Progenitor cell of endocrine pancreas (in vitro differentiated cells): ENCODE results near the gene STK32B. TPM values are rescaled to one million over a fixed set of nuclear protein-coding genes. Genes with fewer than 3 reads are reported as not detected.

Experiments
- DNase-seq: peaks from one replicate; pipeline ENCODE4 v3.0.0; 2021; ENCODE audit warnings: low spot score; ENCODE audit not compliant: unreplicated experiment
- H3K27ac Mint-ChIP-seq: 2 replicates; pipeline ENCODE4 v1.8.0; 2021; ENCODE audit warnings: mild to moderate bottlenecking, moderate library complexity, mixed read lengths
- H3K27me3 Mint-ChIP-seq: 2 replicates; pipeline ENCODE4 v1.8.0; 2021; ENCODE audit warnings: mixed read lengths
- H3K36me3 Mint-ChIP-seq: 2 replicates; pipeline ENCODE4 v1.8.0; 2022; ENCODE audit warnings: mixed read lengths; ENCODE audit not compliant: insufficient read depth
- H3K4me1 Mint-ChIP-seq: 2 replicates; pipeline ENCODE4 v1.8.0; 2021; ENCODE audit warnings: low read depth, mixed read lengths
- H3K4me3 Mint-ChIP-seq: 2 replicates; pipeline ENCODE4 v1.8.0; 2021; ENCODE audit warnings: low read depth, mild to moderate bottlenecking, moderate library complexity, mixed read lengths
- H3K9me3 Mint-ChIP-seq: 2 replicates; pipeline ENCODE4 v1.8.0; 2021; ENCODE audit warnings: low read depth, mixed read lengths
- total RNA-seq: library from RNA; stranded (reverse); gene quantifications from 2 replicates; pipeline ENCODE4 v1.2.1, GENCODE V29; 2021
- TF ChIP-seq, protein P1 (sequence below): fragments of 200-600 bp; sonication (generic); IDR thresholded peaks from one replicate; pipeline ENCODE4 v1.5.0; 2021; ENCODE audit warnings: antibody characterized with exemption, mild to moderate bottlenecking; ENCODE audit not compliant: unreplicated experiment

Gene STK32B
- total RNA-seq, 1 donor from 2014 or later: 0.36 TPM

DNA sequence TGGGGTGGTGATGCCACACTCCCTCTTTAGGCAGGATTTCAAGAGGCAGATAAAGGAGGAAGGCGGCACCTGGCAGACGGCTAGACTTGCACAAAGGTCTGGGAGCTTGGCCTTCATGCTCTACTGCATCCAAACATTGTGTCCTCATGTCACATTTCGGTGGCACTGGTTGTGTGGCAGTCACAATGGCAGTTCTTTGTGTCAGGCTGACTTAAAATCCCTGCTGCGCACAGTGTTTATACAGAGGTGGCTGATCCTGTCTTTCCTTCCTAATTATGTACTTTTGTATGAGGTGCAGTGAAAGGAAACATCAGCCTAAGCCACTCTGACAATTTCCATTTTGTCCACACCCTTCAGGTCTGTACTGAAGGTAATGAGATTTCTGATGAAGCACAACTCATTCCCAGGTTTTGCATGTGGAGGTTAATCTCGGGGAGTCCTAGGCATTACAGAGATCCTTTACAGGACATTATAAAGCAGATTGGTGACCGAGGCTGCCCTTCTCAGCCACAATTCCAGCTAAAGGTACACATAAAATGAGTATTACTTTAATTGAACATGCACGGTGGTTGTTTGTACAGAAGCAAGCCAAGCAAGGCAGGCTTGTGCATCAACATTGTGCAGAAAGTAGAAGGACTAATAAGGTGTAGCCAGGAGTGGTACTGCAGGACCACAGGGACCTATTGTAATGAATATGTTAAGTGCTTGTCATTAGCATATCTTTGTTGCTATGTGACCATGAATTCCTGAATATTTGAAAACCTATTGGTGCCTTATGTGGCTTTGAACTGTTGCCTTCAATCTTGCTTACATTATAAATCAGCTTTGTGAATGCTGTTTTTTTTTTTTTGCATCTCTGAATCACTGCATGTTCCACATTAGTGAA lies 147.6 kb downstream of the STK32B start:
- TF ChIP-seq, protein P1, sequence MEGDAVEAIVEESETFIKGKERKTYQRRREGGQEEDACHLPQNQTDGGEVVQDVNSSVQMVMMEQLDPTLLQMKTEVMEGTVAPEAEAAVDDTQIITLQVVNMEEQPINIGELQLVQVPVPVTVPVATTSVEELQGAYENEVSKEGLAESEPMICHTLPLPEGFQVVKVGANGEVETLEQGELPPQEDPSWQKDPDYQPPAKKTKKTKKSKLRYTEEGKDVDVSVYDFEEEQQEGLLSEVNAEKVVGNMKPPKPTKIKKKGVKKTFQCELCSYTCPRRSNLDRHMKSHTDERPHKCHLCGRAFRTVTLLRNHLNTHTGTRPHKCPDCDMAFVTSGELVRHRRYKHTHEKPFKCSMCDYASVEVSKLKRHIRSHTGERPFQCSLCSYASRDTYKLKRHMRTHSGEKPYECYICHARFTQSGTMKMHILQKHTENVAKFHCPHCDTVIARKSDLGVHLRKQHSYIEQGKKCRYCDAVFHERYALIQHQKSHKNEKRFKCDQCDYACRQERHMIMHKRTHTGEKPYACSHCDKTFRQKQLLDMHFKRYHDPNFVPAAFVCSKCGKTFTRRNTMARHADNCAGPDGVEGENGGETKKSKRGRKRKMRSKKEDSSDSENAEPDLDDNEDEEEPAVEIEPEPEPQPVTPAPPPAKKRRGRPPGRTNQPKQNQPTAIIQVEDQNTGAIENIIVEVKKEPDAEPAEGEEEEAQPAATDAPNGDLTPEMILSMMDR: no peak
- H3K27ac Mint-ChIP-seq: no peak overlapping the region
- H3K4me3 Mint-ChIP-seq: no peak overlapping the region
- peaks cover 3% of the 10 kb centered on the region for H3K9me3 Mint-ChIP-seq
- no peak for DNase-seq
- H3K36me3 Mint-ChIP-seq: no peaks in the 10 kb centered on the region
- peaks cover 2% of the 10 kb centered on the region for H3K27me3 Mint-ChIP-seq
- no peaks in the 10 kb centered on the region for H3K4me1 Mint-ChIP-seq

DNA sequence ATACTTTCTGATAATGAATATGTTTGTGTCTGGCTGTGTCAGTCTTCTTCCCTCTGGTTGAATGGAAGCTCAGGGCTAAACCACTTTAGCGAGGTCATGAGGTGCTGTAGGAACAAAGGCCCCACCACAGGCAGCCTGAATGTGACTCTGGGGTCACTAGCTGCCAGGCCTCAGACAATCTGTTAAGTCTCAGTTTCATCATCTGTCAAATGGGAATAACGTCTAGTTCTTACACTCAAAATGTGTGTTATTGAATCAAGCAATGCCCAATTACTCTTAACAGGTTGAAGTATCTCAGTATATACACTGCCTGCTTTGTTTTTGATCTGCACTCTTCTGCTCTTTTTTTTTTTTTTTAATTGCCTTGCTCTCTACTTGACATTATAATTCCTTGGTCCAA lies 148.6 kb downstream of the STK32B start:
- TF ChIP-seq, protein P1: no peak
- no peak for DNase-seq
- Mint-ChIP-seq H3K36me3 (no peaks in the 10 kb centered on the region), H3K4me3 (no peak overlapping the region), H3K27ac (no peak overlapping the region), H3K9me3 (peaks cover 3% of the 10 kb centered on the region), H3K27me3 (peaks cover 2% of the 10 kb centered on the region), H3K4me1 (no peaks in the 10 kb centered on the region)

DNA sequence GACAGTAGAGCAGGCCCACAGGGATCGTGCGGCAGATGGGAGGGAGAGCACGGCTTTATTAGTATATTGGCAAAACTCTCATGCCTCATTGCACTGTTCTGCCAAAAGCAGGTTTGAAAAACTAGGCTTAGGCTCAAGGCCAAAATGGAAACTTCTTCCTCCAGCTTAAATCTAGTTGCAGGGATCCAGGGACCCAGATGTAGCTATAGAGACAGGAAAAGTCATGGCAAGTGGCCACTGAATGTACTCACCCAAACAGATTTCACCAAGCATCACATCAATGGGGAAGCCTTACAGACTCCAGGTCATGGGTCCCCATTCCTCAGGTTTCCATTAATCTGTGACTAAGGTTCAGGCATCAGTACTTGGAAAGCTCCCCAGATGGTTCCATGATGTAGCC lies 149.2 kb downstream of the STK32B start:
- Mint-ChIP-seq H3K36me3 (no peaks in the 10 kb centered on the region), H3K27me3 (peaks cover 2% of the 10 kb centered on the region), H3K9me3 (peaks cover 3% of the 10 kb centered on the region), H3K4me1 (no peaks in the 10 kb centered on the region), H3K4me3 (no peak overlapping the region), H3K27ac (no peak overlapping the region)
- TF ChIP-seq, protein P1: no peak
- DNase-seq: no peak

DNA sequence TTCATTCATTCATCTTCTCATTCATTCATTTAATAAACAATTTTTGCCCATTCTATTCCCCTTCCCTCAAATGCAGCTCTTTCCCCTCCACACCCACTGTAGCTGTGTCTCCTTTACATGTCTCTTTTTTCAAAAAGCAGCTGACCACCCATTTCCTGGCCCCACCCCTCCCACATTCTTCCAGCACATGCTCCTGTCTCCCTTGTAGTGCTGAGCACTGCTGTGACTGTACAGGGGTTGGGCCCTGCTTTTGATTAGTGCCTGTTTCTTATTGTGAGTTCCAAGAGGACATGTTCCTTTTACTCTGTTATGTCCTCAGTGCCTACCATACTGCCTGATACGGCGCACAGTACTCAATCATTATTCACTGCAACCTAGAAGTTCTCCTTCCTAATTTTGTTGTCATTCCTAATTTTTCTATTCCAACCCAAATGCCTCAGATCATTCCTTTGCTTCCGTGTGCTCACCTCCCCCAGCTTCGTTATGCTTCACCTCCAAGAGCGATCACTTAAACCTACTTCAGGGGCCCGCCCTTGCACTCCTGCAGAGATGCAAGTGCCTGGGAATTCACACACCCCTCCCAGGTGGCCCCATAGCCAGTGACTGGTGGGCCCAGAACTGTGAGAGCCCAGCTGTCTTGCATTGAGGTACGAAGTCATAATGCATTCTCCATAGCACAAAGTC lies 152.2 kb downstream of the STK32B start:
- Mint-ChIP-seq H3K4me1 (no peaks in the 10 kb centered on the region), H3K27me3 (peaks cover 2% of the 10 kb centered on the region), H3K9me3 (peaks cover 3% of the 10 kb centered on the region), H3K36me3 (no peaks in the 10 kb centered on the region), H3K4me3 (no peak overlapping the region), H3K27ac (no peak overlapping the region)
- TF ChIP-seq, protein P1: no peak
- no peak for DNase-seq

DNA sequence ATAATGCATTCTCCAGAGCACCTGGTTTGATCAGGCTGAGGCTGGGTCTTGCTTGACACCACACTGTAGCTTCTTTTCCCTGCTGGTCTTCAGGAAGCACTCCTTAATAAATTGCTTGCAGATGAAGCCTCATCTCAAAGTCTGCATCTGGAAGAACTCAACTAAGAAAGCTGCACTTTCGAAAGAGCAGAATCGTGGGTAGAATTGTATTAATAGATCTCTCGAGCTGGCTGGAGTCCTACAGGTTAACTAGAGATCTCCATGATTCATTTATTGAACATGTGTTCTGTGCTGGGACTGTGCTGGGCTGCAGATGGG lies 152.7 kb downstream of the STK32B start:
- Mint-ChIP-seq H3K9me3 (peaks cover 3% of the 10 kb centered on the region), H3K4me1 (no peaks in the 10 kb centered on the region), H3K27ac (no peak overlapping the region), H3K36me3 (no peaks in the 10 kb centered on the region), H3K4me3 (no peak overlapping the region), H3K27me3 (peaks cover 2% of the 10 kb centered on the region)
- TF ChIP-seq, protein P1: no peak
- no peak for DNase-seq
